Medulla oblongata (tissue), 1 donor: Measurements from ENCODE around the gene ZNF454.

Experiments
- DNase-seq: peaks from one replicate; pipeline ENCODE4 v3.0.0-alpha.2; 2015; ENCODE audit errors: extremely low spot score

ZNF454 gene

DNA sequence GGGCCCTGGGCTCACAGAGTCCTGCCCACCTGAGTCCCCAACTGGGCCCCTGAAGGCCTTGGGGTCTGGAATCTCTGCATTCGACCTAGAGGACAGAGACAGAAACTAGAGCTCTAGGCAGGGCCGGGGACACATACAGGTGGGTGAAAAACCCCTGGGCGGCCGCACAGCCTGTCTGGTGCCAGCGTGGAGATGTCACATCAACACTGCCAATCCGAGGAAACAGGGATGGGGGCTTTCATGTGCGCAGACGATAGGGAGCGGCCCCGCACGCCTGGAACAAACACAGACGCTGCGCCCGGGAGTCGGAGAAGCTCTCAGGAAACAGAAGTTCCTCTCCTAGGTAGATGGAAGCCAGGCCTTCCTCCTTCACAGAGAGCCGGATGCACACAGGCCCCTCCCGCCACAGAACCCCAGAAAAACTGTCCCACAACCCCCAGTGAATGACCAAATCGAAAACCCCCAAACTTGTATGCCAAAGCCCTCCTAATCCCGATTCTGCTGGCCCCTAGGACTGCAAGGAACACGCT is 52.3 kb downstream of the ZNF454 start:
- no peak for DNase-seq

DNA sequence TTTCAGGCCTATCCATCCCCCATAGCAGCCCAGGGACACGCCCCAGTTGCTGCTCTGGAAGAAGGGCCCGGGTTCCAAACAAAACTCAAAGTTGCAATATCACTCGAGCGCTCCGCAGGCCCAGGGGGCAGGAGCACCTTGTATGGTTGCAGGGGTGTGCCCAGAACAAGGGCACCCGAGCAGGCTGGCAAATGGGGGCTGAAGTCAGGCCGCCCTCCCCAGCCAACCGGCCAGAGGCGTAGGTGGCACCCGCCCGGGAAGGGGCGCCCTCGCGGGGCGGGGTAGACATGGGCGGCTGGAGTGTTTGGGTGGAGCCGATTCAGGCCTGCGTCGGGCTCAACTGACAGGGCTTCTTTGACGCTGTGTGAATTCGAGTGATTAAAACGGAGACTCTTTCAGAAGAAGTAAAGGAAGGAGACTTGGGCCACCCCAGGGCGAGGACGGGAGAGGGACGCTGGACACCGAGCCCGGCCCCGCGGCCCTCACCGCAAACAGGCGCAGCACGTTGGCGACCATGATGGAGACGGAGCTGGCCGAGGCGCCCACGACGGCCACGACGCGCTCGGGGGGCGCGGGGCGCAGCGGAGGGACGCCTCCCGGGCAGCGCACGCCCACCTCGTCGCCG is 53.1 kb downstream of the ZNF454 start:
- no peak for DNase-seq

DNA sequence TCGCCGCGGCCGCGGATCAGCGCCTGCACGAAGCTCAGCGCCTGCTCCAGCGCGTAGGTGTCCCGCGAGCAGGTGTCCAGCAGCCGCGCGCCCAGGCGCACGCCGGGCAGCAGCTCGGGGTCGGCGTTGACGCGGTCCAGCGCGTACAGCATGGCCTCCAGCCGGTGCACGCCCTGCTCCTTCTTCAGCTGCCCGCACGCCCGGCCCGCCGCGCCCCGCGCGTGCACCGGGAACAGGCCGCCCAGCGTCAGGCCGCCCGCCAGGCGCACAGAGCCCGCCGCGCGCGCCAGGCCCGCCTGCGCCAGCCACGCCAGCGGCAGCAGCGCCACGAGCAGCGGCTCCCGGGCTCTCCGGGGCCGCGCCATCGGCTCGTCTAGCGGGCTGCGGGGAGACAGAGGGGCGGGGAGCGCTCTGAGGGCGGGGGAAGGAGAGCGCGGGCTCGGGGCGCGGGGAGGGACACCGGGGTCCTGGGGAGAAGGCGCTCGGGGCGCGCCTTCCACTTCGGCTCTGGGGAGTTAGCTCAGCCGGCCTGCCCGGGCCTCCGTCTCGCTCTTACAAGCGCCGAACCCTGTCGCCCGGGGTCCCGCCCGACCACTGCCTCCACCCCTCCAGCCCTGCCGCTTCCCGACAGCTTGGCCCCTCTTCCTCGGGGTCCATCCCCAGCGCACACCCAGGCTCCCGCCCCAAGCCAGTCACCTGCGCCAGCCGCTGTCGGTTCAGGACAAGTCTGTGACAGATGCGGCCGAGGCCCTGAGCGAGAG is 53.8 kb downstream of the ZNF454 start, which contains the start of gene GRM6:
GRM6 (minus strand) TSS at position 741 of the 761 bp plus-strand sequence; CDS start at position 365, 376 bp downstream.
- DNase-seq: no peak

DNA sequence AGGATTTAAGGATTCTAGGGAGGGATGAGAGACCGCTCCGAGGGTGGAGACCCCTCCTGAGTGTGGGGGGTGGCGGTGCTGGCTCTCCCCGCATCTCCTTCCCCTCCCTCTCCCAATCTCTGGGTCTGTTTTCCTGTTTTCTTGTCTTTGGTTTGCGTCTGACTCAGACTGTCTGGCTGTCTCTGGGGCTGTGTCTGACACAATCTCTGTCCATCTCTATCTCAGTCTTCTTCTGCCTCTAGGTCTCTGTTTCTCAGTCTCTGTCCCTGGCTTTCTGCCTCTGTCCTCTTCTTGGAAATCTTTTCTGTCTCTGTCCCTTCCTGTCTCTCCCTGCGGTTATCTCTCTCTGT is 54.3 kb downstream of the ZNF454 start:
- no peak for DNase-seq

DNA sequence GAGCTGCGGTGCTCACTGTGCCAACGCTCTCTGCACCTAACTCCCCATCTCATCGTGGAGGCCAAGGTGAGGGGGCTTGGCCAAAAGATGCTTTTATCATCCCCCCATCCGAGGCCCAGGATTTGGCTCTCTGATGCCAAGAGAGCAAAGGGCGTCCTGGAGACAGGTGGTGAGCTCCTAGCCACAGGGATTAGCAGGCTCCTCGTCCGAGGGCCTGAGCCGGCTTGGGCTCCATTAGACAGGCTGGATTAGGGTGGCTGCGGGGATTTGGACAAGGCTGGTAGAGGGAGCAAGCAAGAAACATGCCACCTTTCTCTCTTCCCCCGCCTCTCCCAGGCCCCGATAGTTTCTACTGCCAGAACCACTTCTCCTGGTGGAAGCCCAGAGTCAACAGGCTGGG is 55.2 kb downstream of the ZNF454 start:
- no peak for DNase-seq

DNA sequence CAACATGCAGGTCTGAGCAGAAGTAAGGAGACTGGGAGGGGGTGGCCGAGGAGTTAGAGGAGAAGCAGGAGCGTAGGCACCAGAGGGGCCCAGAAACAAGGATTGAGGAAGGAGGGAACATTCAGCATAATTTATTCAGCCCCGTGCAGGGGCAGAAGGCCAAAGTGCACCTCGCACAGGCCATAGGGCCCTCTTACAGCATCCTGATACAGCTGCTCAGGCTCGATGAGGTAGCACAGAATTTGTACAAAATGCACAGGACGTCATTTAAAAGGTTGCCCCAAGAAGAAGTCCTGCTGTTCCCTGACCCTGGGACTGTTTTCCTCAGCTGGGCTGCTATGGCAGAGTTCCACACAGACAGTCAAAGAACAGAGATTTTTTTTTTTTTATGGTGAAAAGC is 56.2 kb downstream of the ZNF454 start:
- DNase-seq: no peak

DNA sequence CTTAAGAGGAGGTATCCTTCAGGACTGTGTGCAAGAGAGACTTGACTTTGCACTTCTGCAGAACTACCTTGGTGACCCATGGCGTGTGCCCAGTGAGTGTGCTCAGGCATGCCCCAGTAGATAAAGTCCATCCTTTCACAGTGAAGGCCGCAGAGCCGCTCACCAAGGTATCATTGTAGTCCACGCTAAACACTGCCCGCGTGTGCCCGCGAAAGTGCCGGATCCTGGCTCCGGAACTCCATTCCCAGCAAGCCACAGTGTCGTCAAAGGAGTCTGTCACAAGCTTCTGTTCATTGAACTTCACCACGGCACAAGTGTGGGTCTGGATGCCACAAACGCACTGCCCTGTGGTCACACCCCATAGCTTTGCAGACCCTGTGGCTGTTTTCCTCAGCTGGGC is 57.4 kb downstream of the ZNF454 start:
- DNase-seq: no peak

DNA sequence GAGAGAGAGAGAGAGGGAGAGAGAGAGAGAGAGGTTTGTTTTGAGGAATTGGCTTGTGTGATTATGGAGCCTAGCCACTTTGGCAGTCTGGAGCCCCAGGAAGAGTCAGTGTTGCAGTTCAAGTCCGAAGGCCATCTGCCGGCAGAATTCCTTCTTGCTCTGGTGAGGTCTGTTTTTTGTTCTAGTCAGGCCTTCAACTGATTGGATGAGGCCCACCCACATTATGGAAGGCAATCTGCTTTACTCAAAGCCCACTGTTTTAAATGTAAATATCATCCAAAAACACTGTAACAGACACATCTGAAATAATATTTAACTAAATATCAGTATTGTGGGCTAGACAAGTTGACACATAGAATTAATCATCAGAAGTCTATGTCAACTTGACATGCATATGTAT is 65.6 kb downstream of the ZNF454 start:
- no peak for DNase-seq

DNA sequence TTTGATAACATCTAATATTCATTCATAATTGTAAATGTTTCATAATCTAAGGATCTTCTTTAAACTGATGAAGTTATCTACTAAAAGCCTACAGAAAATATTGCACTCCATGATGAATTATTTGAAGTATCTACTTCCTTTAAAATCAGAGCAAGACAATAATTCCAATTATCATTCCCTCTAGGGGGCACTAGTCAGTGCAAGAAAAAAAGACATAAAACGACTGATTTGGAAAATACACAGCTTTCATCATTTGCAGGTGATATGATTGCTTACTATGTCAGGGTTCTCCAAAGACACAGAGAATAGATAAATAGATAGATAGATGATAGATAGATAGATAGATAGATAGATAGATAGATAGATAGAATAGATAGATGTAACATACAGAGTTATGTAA is 67.7 kb downstream of the ZNF454 start:
- no peak for DNase-seq
